SIG-M5 treated with dmso at 0.1 percent for 504 hours (cell line): Measurements from ENCODE around the gene RALGPS2.

ENCODE experiments used
- DNase-seq: peaks from one replicate; lab custom pipeline; 2025; ENCODE audit not compliant: unreplicated experiment; lab: John Stamatoyannopoulos, UW

The RALGPS2 gene, protein sequence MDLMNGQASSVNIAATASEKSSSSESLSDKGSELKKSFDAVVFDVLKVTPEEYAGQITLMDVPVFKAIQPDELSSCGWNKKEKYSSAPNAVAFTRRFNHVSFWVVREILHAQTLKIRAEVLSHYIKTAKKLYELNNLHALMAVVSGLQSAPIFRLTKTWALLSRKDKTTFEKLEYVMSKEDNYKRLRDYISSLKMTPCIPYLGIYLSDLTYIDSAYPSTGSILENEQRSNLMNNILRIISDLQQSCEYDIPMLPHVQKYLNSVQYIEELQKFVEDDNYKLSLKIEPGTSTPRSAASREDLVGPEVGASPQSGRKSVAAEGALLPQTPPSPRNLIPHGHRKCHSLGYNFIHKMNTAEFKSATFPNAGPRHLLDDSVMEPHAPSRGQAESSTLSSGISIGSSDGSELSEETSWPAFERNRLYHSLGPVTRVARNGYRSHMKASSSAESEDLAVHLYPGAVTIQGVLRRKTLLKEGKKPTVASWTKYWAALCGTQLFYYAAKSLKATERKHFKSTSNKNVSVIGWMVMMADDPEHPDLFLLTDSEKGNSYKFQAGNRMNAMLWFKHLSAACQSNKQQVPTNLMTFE

GRCh38 chr1:178724728-178725465, at the start of gene RALGPS2:
Gene RALGPS2, plus strand, starts transcription at chr1:178725244. Its CDS starts 51,521 bp downstream, at chr1:178776765.
- peak; percentile 82 for DNase-seq

GRCh38 chr1:178679237-178679636, 45.8 kb upstream of the RALGPS2 start:
- no peak for DNase-seq

GRCh38 chr1:178682429-178682828, 42.6 kb upstream of the RALGPS2 start:
- no peak for DNase-seq

DNA sequence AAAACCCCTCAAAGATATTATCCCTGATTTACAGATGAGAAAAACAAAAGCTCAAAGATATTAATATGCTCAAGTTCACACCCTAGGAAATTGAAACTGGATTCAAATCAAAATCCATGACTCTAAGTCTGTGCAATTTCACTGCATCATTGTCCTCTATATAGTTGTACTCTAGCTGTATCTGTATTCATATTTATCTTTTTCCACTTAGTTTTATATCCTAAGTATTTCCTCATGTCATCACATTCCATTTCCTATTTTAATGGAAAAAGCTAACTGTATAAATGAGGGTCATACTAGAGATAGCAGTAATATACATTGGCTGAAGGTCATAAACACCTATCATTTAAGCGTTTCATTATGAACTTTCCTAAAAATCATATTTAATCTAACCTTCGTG, 42.2 kb upstream of the RALGPS2 start:
- no peak for DNase-seq

- DNase-seq = no peak
Measured at GRCh38 chr1:178683291-178683690, 41.8 kb upstream of the RALGPS2 start.

DNA sequence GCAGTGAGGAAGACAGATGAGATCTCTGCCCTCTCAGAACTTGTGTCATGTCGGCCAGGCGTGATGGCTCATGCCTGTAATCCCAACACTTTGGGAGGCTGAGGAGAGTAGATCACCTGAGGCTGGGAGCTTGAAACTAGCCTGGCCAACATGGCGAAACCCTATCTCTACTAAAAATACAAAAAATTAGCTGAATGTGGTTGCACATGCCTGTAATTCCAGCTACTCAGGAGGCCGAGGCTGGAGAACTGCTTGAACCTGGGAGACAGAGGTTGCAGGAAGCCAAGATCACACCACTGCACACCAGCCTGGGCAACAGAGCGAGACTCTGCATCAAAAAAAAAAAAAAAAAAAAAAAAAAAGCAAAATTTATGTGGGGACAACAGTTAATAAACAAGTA, 40.9 kb upstream of the RALGPS2 start:
- no peak for DNase-seq

DNA sequence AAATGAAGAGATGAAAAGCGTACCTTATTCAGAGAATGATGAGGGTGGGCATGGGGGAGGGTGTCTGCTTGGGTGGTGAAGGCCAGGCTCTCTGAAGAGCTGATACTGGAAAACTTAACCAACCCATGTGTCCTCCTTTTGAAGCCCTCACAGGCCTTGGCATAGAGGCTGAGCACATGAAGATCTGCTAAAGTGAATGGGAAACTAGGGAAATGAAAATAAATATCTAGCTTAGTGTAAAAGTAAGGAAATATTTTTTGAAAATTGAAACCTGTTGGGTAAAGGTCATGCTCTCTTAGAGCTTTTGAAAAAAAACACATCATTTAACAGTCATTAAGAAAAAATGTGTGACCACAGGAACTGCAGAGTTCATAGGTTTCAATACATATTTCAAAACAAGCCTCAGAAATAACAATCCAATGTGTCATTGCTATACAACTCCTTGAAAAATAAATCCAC, 40.5 kb upstream of the RALGPS2 start:
- peak; percentile 18 for DNase-seq

GRCh38 chr1:178686407-178686806, 38.6 kb upstream of the RALGPS2 start:
- no peak for DNase-seq

GRCh38 chr1:178688244-178688643, 36.8 kb upstream of the RALGPS2 start:
- no peak for DNase-seq

DNA sequence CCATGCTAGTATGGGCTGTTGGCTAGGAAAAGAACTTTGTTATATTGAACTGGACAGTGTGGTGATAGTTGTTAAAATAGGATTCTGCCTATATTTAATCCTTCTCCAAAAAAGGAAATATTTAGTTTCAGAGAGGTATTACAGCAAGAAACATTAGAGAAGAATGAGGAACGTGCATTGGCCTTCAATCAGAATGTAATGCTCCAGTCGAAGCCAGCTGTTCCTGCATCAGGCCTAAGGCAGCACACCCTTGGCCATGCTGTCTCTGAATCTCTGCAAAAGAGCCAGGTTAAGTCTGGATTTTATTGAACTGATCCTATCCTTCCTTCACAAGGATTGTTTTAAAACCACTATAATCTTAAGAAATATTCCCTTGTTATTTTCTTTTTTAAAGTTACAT, 35.3 kb upstream of the RALGPS2 start:
- DNase-seq = no peak

DNA sequence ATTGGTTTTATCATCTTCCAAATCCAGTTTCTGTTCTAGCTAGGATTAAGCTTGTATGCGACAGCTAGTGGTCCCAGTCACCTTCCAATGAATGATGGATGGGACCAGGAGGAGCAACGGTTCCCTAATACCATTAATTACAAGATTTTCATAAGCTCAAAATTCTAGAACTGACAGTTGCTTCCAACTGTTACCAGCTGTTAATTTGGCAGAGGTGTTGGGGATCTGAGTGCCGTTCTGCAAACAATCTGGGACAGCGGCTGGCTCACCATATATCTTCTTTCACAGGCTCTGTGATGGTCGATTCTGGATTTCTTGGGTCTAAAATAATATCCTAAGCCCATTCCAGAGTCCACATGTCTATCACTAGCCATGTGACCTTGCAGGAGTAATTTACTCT, 34.5 kb upstream of the RALGPS2 start:
- DNase-seq = no peak

- no peak for DNase-seq
Measured at GRCh38 chr1:178692564-178693327, 32.3 kb upstream of the RALGPS2 start.

- DNase-seq = no peak
Measured at GRCh38 chr1:178693366-178693765, 31.7 kb upstream of the RALGPS2 start.

- no peak for DNase-seq
Measured at GRCh38 chr1:178694923-178695525, 30.0 kb upstream of the RALGPS2 start.

- DNase-seq = peak; percentile 53
Measured at GRCh38 chr1:178702146-178702545, 22.9 kb upstream of the RALGPS2 start.

- DNase-seq = no peak
Measured at GRCh38 chr1:178704833-178705232, 20.2 kb upstream of the RALGPS2 start.

GRCh38 chr1:178706432-178706831, 18.6 kb upstream of the RALGPS2 start:
- peak; percentile 71 for DNase-seq

DNA sequence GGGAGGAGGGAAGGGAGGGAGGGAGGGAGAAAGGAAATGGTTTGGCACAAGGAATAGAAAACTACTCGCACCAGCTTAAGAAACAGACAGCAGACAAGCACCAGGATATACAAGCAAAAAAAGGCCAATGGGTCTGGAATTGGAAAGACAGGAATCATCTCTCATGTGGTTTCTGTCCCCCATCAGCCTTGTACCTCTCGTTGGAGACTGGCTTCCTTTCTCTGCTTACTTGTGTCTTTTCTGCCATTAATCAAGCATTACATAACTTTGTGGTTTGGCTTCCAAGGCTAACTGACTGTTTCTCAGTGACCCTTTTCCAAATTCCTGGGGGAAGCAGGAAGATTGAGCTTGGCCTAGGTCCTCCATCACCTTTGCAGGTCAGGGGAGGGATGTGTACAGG, 11.8 kb upstream of the RALGPS2 start:
- no peak for DNase-seq

GRCh38 chr1:178714453-178714852, 10.6 kb upstream of the RALGPS2 start:
- DNase-seq = no peak

GRCh38 chr1:178716111-178716510, 8.9 kb upstream of the RALGPS2 start:
- no peak for DNase-seq

DNA sequence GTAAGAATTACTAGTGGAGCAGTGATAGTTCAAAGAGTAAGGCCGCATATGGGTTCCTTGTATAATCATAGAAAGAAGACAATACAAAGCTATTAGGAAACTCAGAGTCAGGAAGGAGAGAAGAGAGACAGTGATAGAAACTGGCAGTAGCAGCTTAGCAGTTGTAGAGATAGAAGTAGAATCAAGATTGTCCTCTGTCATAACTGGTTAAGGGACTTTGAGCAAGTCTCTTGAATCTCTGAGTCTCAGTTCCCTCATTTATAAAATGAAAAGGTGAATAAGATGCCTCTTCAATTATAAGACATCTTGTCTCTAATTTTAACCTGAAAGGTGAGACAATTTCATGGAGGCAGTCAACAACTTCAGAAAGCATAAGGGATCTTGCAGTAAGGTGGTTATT, 6.5 kb upstream of the RALGPS2 start:
- no peak for DNase-seq
